Heart left ventricle (tissue), 13 donors: Measurements from ENCODE around the gene EMILIN2.
"Not testable (repeated sequence)": the region's sequence is repeated elsewhere in the genome, so short reads cannot be mapped to it uniquely, and the experiment has no call there.

ENCODE experiments used
- CTCF ChIP-seq, 12 donors: fragments of 200-600 bp; sonication (generic) in 4 of 12; IDR thresholded peaks; one replicate each; pipeline versions ENCODE4 v1.5.0 to v1.8.0; 2018 to 2022; ENCODE audit warnings: antibody characterized with exemption in 12 of 12, mild to moderate bottlenecking in 5 of 12
- POLR2A ChIP-seq, 2 donors: fragments of 450-650 bp; IDR thresholded peaks; one replicate each; pipeline ENCODE4 v1.6.1; 2017; ENCODE audit warnings: antibody characterized with exemption in 2 of 2, mild to moderate bottlenecking in 2 of 2, moderate library complexity in 2 of 2
- donor health status: ischemic (EF 13 %, LVEDD 7.1; RV severe dilation, severe dysfunction).
- donor health status: DM: no; HTN: yes; CAD: no.
- donor health status: DM: no; HTN: no; CAD: no.
- donor health status: ischemic (EF 25% LVEDD 6.9; RV normal size, moderate dysfunction).
- donor health status: ischemic (EF 25% LVEDD 5.7; RV mildly dilated, moderate dysfunction).
- donor health status: ischemic (EF 35%, LVEDD 5.7; RV mildly dilated, moderate dysfunction).
- donor health status: nonischemic (EF 11% LVEDD 7.7; RV severe dilation, severe dysfunction).
- donor health status: DM: yes; HTN: yes; CAD: no.
- donor health status: PGD.
- donor health status: ischemic (EF 29% LVEDD 5.4; RV normal size, mild dysfunction).
- donor health status: nonischemic (EF 23%, LVEDD 6.1; RV moderate dilation, normal function).

GRCh38 chr18:2809666-2810183 lies 37.1 kb upstream of the EMILIN2 start:
- TF ChIP-seq CTCF, POLR2A (IDR thresholded peaks at IDR 0.05): not testable (repeated sequence)
